Epithelial cell of proximal tubule (primary cell): ENCODE measurements around the gene LYPD3. TPM values are rescaled to one million over a fixed set of nuclear protein-coding genes. Genes with fewer than 3 reads are reported as not detected.
"Not testable (repeated sequence)": the region's sequence is repeated elsewhere in the genome, so short reads cannot be mapped to it uniquely, and the experiment has no call there.

Experiments used
- DNase-seq: peaks from one replicate; pipeline ENCODE4 v3.0.0-alpha.2; 2011; ENCODE audit warnings: low read depth
- H3K4me3 ChIP-seq: 2 replicates; pipeline ENCODE4 v1.5.1; 2011; ENCODE audit warnings: low read depth, mild to moderate bottlenecking, low read length
- CTCF ChIP-seq: conservative IDR thresholded peaks from 2 replicates; pipeline ENCODE4 v1.5.1; 2012; ENCODE audit warnings: low read depth, mild to moderate bottlenecking, low read length
- total RNA-seq: library from RNA; depleted of rRNA; stranded (reverse); fragments of >200 nt; gene quantifications from 2 replicates; pipeline ENCODE4 v1.2.3, GENCODE V29; 2015

Gene LYPD3
- total RNA-seq, 1 donor from 2014 or later = 0.98 TPM

- peak; percentile 95 for TF ChIP-seq CTCF
- H3K4me3 ChIP-seq = no peak overlapping the region
- no peak for DNase-seq
Observed at GRCh38 chr19:43446746-43447489, 18.5 kb downstream of the LYPD3 start.

GRCh38 chr19:43445426-43445825 lies 20.0 kb downstream of the LYPD3 start:
- TF ChIP-seq CTCF = no peak
- no peak for DNase-seq
- H3K4me3 ChIP-seq = no peak overlapping the region

GRCh38 chr19:43444531-43445287 lies 20.7 kb downstream of the LYPD3 start:
- no peak for TF ChIP-seq CTCF
- peak; percentile 54 for DNase-seq
- no peak overlapping the region for H3K4me3 ChIP-seq

GRCh38 chr19:43444091-43444490 lies 21.3 kb downstream of the LYPD3 start:
- H3K4me3 ChIP-seq, DNase-seq: not testable (repeated sequence)

- no peak for DNase-seq
- no peak for TF ChIP-seq CTCF
- H3K4me3 ChIP-seq = no peak overlapping the region
Observed at GRCh38 chr19:43441716-43442115, 23.7 kb downstream of the LYPD3 start.

GRCh38 chr19:43439709-43440063 lies 25.7 kb downstream of the LYPD3 start:
- no peak for DNase-seq
- no peak overlapping the region for H3K4me3 ChIP-seq
- no peak for TF ChIP-seq CTCF

- DNase-seq = no peak
- H3K4me3 ChIP-seq = no peak overlapping the region
- TF ChIP-seq CTCF = no peak
Observed at GRCh38 chr19:43439032-43439708, 26.2 kb downstream of the LYPD3 start.
